ENCODE measurements around the gene ESYT1. TPM values are rescaled to one million over a fixed set of nuclear protein-coding genes. Genes with fewer than 3 reads are reported as not detected.

Gene ESYT1
- total and polyA plus RNA-seq, 9 of the 15 experiments (the other 6 are each of a cell fraction or from before 2014, with no cell fraction given) = 132 to 420 (median 164) TPM

DNA sequence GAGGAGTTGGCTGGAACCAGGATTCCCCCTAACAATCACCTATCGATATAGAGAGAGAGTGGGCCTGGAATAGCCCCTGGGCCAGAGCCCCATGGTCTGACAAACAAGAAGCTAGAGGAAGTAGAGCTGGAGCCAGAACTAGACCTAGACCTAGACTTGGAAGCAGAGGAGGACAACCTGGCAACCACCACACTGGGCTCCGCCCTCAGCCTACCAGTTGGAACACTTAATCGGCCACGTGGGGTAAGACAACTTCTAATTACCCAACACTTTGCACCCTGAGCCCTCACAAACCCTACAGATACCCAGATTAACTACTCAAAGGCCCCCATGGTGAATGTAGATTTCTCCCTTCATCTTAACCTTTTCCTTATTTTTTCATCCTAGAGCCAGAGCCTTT is 28.3 kb upstream of the ESYT1 start:
- in situ Hi-C loops (cut with MboI) (no loop called here), intact Hi-C loops (cut with micrococcal nuclease) (no loop called here)
- CTCF ChIA-PET (ENCODE audit: low intra/inter-chr PET ratio) = no interaction called here
- H3K4me3 ChIP-seq = no peak overlapping the region
- no peaks in the 10 kb centered on the region for H4K20me1 ChIP-seq (replicated peaks; ENCODE audit: control insufficient read depth, insufficient read depth, low read length)
- WGBS (ENCODE audit: insufficient coverage, low coverage, missing lambda C conversion rate) = 76% methylated on average over 4 of the region's 4 CpGs
- peaks cover 9% of the 10 kb centered on the region for H3K79me2 ChIP-seq (ENCODE audit: control insufficient read depth, insufficient read depth, low read length)
- no peak overlapping the region for H3K9ac ChIP-seq (ENCODE audit: insufficient read depth in 1 of 2, low read depth in 2 of 2, low read length in 2 of 2)
- H3K4me1 ChIP-seq (replicated peaks in 1 of 2; ENCODE audit: control insufficient read depth in 2 of 2, insufficient read depth in 2 of 2, low read length in 2 of 2) = peaks cover 8 to 12% of the 10 kb centered on the region in 2 experiments
- BruUV-seq (replicated peaks) = no TSS peak
- no peaks in the 10 kb centered on the region for H3K9me3 ChIP-seq (replicated peaks; ENCODE audit: control insufficient read depth, insufficient read depth, low read depth, low read length)
- TF ChIP-seq MED1 (CRISPR knock-in tag; IDR thresholded peaks at IDR 0.05; ENCODE audit: borderline replicate concordance) (no peak), PURB (CRISPR knock-in tag; IDR thresholded peaks at IDR 0.05; ENCODE audit: low read depth) (no peak), HMG20A (CRISPR knock-in tag; conservative IDR thresholded peaks at IDR 0.05) (no peak), ELF1 (tag; IDR thresholded peaks at IDR 0.05) (no peak), CEBPG (CRISPR knock-in tag; IDR thresholded peaks at IDR 0.05) (no peak), CEBPG (tag; conservative IDR thresholded peaks at IDR 0.05 in 1 of 2, IDR thresholded peaks at IDR 0.05 in 1 of 2) (no peak)
- TF ChIP-seq, protein P1, sequence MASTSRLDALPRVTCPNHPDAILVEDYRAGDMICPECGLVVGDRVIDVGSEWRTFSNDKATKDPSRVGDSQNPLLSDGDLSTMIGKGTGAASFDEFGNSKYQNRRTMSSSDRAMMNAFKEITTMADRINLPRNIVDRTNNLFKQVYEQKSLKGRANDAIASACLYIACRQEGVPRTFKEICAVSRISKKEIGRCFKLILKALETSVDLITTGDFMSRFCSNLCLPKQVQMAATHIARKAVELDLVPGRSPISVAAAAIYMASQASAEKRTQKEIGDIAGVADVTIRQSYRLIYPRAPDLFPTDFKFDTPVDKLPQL (IDR thresholded peaks at IDR 0.05; ENCODE audit: extremely low read depth, insufficient read length) = no peak
- H3K27me3 ChIP-seq (ENCODE audit: control insufficient read depth in 2 of 2, insufficient read depth in 2 of 2, low read length in 2 of 2) = no peaks in the 10 kb centered on the region
- no peaks in the 10 kb centered on the region; the same call in 2 of the 3 replicates for H3K36me3 ChIP-seq (ENCODE audit: control insufficient read depth, insufficient read depth, low read length)
- DNase-seq (ENCODE audit: extremely low read depth in 1 of 4, low spot score in 3 of 4) (no peak), FAIRE-seq (no peak), ATAC-seq (no peak)
- POLR2A ChIA-PET = no interaction called here
- H2AFZ ChIP-seq (ENCODE audit: low read depth, low read length) = no peak overlapping the region
- H3K27ac ChIP-seq (ENCODE audit: extremely low read depth, low read depth, low read length) = no peak overlapping the region
- H3K9me1 ChIP-seq (ENCODE audit: control insufficient read depth, insufficient read depth, low read length) = no peaks in the 10 kb centered on the region
- no peak overlapping the region for H3K4me2 ChIP-seq (ENCODE audit: insufficient read depth, low read length)

Data from K562 (cell line).